IPS-18c (cell line): ENCODE measurements around the gene CARD18.
"Not testable (repeated sequence)": the region's sequence is repeated elsewhere in the genome, so short reads cannot be mapped to it uniquely, and the experiment has no call there.

Source experiments
- H3K4me3 ChIP-seq: 2 replicates; pipeline ENCODE4 v1.7.0; 2013; ENCODE audit warnings: low read depth, mild to moderate bottlenecking, low read length, moderate library complexity; ENCODE audit not compliant: insufficient read depth
- H3K9me3 ChIP-seq: one replicate; pipeline ENCODE4 v1.6.1; 2013; ENCODE audit warnings: mild to moderate bottlenecking, low read length, moderate library complexity; ENCODE audit not compliant: control insufficient read depth, insufficient read depth

Gene CARD18

GRCh38 chr11:105148241-105148640, 8.7 kb upstream of the CARD18 start:
- H3K4me3 ChIP-seq: no peak overlapping the region
- no peaks in the 10 kb centered on the region for H3K9me3 ChIP-seq

GRCh38 chr11:105144887-105145286, 5.3 kb upstream of the CARD18 start:
- Histone ChIP-seq H3K9me3 (no peaks in the 10 kb centered on the region), H3K4me3 (no peak overlapping the region)

- H3K9me3 ChIP-seq: no peaks in the 10 kb centered on the region
- no peak overlapping the region for H3K4me3 ChIP-seq
Measured at GRCh38 chr11:105142167-105142566, 2.6 kb upstream of the CARD18 start.

- Histone ChIP-seq H3K9me3 (no peaks in the 10 kb centered on the region), H3K4me3 (no peak overlapping the region)
Measured at GRCh38 chr11:105137286-105137685, 2.3 kb downstream of the CARD18 start.

- H3K4me3 ChIP-seq: no peak overlapping the region
Measured at GRCh38 chr11:105135883-105136282, 3.7 kb downstream of the CARD18 start.

GRCh38 chr11:105132716-105133511, 6.7 kb downstream of the CARD18 start:
- Histone ChIP-seq H3K4me3 (no peak overlapping the region), H3K9me3 (no peaks in the 10 kb centered on the region)

More at GRCh38 chr11:105135883-105136282, 3.7 kb downstream of the CARD18 start:
- H3K9me3 ChIP-seq: no peaks in the 10 kb centered on the region

- Histone ChIP-seq H3K9me3 (no peaks in the 10 kb centered on the region), H3K4me3 (no peak overlapping the region)
Measured at GRCh38 chr11:105130189-105130813, 9.3 kb downstream of the CARD18 start.

- no peaks in the 10 kb centered on the region for H3K9me3 ChIP-seq
- no peak overlapping the region for H3K4me3 ChIP-seq
Measured at GRCh38 chr11:105124756-105125155, 14.8 kb downstream of the CARD18 start.

- H3K4me3 ChIP-seq: no peak overlapping the region
- H3K9me3 ChIP-seq: no peaks in the 10 kb centered on the region
Measured at GRCh38 chr11:105111145-105111944, 28.2 kb downstream of the CARD18 start.

- H3K4me3 ChIP-seq: no peak overlapping the region
- H3K9me3 ChIP-seq: no peaks in the 10 kb centered on the region
Measured at GRCh38 chr11:105110688-105111030, 28.9 kb downstream of the CARD18 start.

GRCh38 chr11:105109855-105110687, 29.5 kb downstream of the CARD18 start:
- Histone ChIP-seq H3K4me3 (no peak overlapping the region), H3K9me3 (peaks cover under 1% of the 10 kb centered on the region)

- Histone ChIP-seq H3K9me3 (peaks cover 3% of the 10 kb centered on the region), H3K4me3 (no peak overlapping the region)
Measured at GRCh38 chr11:105109321-105109720, 30.2 kb downstream of the CARD18 start.

GRCh38 chr11:105108247-105108646, 31.3 kb downstream of the CARD18 start:
- Histone ChIP-seq H3K4me3 (no peak overlapping the region), H3K9me3 (peaks cover 3% of the 10 kb centered on the region)

GRCh38 chr11:105107226-105107825, 32.2 kb downstream of the CARD18 start:
- H3K4me3 ChIP-seq, H3K9me3 ChIP-seq: not testable (repeated sequence)

GRCh38 chr11:105106140-105106539, 33.4 kb downstream of the CARD18 start:
- Histone ChIP-seq H3K4me3 (no peak overlapping the region), H3K9me3 (peaks cover 3% of the 10 kb centered on the region)

- H3K4me3 ChIP-seq: no peak overlapping the region
- peaks cover 3% of the 10 kb centered on the region for H3K9me3 ChIP-seq
Measured at GRCh38 chr11:105104292-105104691, 35.3 kb downstream of the CARD18 start.

GRCh38 chr11:105103336-105103735, 36.2 kb downstream of the CARD18 start:
- peaks cover 3% of the 10 kb centered on the region for H3K9me3 ChIP-seq
- no peak overlapping the region for H3K4me3 ChIP-seq
